GM04504 (cell line): ENCODE measurements around the gene STEAP2.

Source experiments
- DNase-seq: peaks from one replicate; pipeline ENCODE4 v3.0.0-alpha.2; 2012; ENCODE audit warnings: low read depth

Gene STEAP2

DNA sequence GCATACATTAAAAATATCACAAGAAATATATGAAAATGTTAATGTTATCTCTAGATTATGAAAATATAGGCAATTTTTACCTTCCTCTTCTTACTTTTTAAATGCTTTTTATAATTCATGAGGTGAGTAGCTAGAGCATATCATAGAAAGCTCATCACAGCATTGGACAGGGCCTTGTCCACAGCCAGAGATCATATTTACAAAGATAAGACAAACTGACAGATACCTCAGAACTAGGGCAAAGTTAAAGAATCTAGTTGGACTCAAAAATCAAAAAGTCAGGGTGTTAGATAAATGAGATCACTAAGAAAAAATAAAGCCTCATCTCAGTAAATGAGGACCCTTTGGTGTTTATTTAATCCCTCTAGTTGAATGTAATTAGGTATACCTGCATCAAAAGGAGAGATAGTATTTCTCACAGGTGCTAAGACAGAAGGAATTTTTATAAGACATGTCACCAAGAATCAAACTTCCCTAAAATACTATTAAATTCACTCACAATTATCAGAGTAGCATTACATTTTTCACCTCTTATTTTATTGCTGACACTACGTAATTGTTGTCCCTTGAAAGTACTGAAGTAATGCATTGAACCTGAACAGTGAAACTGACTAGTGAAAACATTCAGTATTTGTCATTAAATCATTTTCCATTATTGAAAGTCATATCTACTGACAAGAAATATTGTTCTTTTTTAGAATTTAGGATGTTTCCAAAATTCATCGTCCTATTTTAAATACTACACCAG lies 59.1 kb downstream of the STEAP2 start:
- no peak for DNase-seq

DNA sequence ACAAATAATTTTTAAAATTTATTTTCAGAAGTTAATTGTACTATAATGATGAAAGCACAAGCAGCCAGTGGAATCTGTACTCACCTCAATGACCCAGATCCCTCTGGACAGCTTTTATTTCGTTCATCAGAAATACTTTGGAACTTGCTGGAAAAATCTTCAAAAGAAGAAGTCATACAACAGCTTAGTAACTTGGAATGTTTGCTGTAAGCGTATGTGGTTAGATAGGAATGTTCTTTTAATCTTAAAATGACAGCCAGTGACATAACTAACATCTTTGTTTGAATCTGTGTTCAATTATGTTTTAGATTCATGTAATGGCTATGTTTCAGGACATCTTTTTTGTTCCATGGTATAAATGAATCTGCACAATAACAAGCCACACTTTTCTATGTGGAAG lies 60.2 kb downstream of the STEAP2 start:
- DNase-seq, result peak; percentile 43

DNA sequence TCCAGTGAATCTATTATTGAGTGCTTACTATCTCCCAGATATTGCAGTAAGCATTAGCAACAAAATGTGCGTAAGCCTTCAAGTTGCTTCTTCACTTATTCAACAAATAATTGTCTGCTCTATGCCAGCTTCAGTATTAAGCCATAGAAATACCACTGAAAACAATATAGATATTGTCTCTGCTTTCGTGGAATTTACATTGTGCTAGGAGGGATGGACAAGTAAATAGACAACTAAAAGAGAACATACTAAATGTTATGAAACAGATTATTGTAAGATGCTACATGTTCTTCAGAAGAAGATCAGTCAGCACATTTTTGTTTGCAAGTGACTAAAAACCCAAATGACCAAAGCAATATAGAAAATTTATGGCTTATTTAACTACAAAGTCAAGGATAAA lies 60.7 kb downstream of the STEAP2 start:
- no peak for DNase-seq

DNA sequence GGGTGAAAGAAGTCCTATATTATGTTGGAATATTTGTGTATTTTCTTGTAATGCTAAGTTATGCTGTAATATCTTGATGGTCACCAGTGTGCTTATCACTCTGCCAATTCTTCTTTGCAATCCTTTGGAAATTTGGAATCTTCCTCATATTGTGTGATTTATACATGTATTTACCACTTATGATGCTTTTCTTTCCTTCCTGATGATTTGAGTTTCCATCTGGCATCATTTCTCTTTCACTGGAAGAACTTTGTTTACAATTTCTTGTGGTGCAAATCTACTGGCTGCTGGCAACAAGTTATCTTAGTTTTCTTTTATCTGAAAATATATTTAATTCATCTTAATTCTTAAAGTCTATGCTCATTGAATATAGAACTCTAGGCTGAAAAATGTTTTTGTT lies 62.6 kb downstream of the STEAP2 start:
- DNase-seq, result no peak

DNA sequence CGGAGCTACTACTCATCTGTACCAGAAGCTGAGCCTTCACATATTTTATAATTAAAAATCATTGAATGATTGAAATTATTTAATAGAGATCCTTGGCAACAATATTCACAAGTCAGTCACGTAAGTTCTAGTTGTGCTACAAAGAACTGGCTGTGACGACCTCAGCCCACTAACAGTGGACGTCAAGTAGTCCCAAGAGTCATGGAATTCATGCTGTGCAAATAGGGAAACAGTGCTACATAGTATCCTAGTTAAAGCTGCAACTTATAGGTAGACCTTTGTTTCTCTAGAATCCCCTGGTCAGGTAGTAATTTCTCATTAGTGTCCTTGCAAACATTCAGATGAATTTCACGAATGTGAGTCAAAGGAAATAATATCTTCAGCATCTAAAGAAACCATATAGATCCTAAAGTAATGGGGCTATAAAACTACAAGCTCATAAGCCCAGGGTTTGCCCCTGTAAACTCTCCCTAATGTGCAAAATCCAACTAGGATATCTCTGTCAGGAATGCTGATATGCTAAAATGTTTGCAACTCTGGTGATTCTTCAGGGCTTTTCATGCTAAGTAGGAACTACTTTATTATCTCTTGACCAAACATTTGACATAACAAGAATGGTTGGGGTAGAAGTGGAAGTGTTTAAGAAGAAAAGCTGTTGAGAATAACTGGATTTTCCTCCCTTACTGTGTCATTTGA lies 64.6 kb downstream of the STEAP2 start:
- DNase-seq, result no peak
